Suprapubic skin (tissue), 4 donors: ENCODE data around the gene CLTC. TPM values are rescaled to one million over a fixed set of nuclear protein-coding genes. Genes with fewer than 3 reads are reported as not detected.
"Not testable (repeated sequence)": the region's sequence is repeated elsewhere in the genome, so short reads cannot be mapped to it uniquely, and the experiment has no call there.

ENCODE experiments used
- DNase-seq, 2 donors: peaks; one replicate each; pipeline ENCODE4 v3.0.0-alpha.2; 2019; ENCODE audit warnings: low spot score in 2 of 2
- H3K27ac ChIP-seq: fragments of 200-600 bp; sonication (generic); one replicate; pipeline ENCODE4 v1.5.1; 2019
- H3K27me3 ChIP-seq: fragments of 200-600 bp; sonication (generic); one replicate; pipeline ENCODE4 v1.5.1; 2019
- H3K36me3 ChIP-seq: fragments of 200-600 bp; sonication (generic); one replicate; pipeline ENCODE4 v1.5.1; 2019
- H3K4me1 ChIP-seq: fragments of 200-600 bp; sonication (generic); one replicate; pipeline ENCODE4 v1.5.1; 2019
- H3K4me3 ChIP-seq: fragments of 200-600 bp; sonication (generic); one replicate; pipeline ENCODE4 v1.5.1; 2019; ENCODE audit warnings: mild to moderate bottlenecking
- H3K9me3 ChIP-seq: fragments of 200-600 bp; sonication (generic); one replicate; pipeline ENCODE4 v1.5.1; 2019
- EP300 ChIP-seq: sonication (generic); formaldehyde crosslinking; IDR thresholded peaks from one replicate; pipeline ENCODE4 v1.6.1; 2017; ENCODE audit warnings: antibody characterized with exemption
- POLR2A ChIP-seq, 2 donors: fragments of 450-650 bp; IDR thresholded peaks; one replicate each; pipeline ENCODE4 v1.6.1; 2017; ENCODE audit warnings: antibody characterized with exemption in 2 of 2, mild to moderate bottlenecking in 2 of 2, moderate library complexity in 2 of 2
- POLR2AphosphoS5 ChIP-seq, 3 donors: sonication (generic); formaldehyde crosslinking; IDR thresholded peaks; one replicate each; pipeline ENCODE4 v1.6.1; 2017; ENCODE audit warnings: antibody characterized with exemption in 3 of 3
- WGBS: methylation state at CpG from one replicate; pipeline ENCODE4 v1.1.5; 2018; 5-methylcytosine and 5-hydroxymethylcytosine counted together
- total RNA-seq, 4 donors: library from RNA; depleted of rRNA; stranded (reverse); fragments of >200 nt; gene quantifications; one replicate each; pipeline ENCODE4 v1.1.0, GENCODE V29; 2016
- TF ChIP-seq, protein P1 (sequence below), 2 donors: fragments of 200-600 bp in 1 of 2; fragments of 450-650 bp in 1 of 2; sonication (generic) in 1 of 2; IDR thresholded peaks; one replicate each; pipeline ENCODE4 v1.5.1; 2016 to 2019; ENCODE audit warnings: antibody characterized with exemption in 2 of 2, mild to moderate bottlenecking in 1 of 2, moderate library complexity in 1 of 2

Gene CLTC
- 100 to 1,000 TPM in 3 of 4 donors, 10 to 100 TPM in 1; 99.2 to 178 (median 152) TPM for total RNA-seq

DNA sequence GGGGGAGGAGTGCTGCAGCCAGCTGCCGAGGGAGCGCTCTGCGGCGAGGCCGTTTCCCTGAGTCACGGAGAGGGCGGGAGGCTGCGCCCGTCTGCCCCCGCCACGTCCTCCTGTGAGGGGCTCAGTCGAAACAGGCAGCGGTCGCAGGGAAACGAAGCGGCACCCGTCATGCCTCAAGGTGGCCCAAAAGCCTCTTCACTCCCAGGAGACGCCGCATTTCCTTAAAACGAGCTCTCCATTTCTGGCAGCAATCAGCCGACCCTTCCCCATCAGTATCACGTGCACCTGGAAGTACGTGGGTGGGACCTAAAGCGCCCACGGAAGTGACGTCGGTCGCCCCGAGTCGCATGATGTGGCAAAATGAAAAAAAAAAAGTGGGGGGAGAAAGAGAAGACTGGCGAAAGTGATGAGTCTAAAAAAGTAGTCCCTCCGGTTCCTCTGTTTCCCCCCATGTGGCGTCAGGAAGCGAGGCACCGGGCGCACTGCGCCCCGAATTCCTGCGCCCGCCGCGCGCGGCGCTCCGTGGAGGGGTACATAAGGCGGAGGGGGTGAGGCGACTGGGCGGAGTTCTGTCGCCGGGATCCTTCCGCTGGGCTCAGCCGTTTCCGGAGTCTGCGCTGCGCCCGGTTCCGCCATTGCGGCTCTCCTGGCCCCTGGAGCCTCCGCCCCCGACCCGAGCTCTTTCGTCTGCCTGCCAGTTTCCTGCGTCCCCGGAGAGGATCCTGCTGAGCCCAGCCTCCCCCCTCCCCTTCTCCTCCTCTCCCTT, at the start of gene CLTC:
Gene CLTC (plus strand): TSS at position 598 of the 766 bp plus-strand sequence. CDS start 237 bp downstream, outside the sequence.
- Histone ChIP-seq H3K27ac (peak within 1 kb of the TSS; percentile 97), H3K4me3 (peak within 1 kb of the TSS; percentile 88), H3K36me3 (no peaks in the 10 kb centered on the region), H3K4me1 (peaks cover 51% of the 10 kb centered on the region), H3K27me3 (no peaks in the 10 kb centered on the region), H3K9me3 (no peaks in the 10 kb centered on the region)
- TF ChIP-seq POLR2AphosphoS5 (IDR thresholded peaks at IDR 0.05) (peak; percentile 71 to 97 (median 86)), POLR2A (IDR thresholded peaks at IDR 0.05) (peak; percentile 82 to 92), EP300 (no peak)
- TF ChIP-seq, protein P1, sequence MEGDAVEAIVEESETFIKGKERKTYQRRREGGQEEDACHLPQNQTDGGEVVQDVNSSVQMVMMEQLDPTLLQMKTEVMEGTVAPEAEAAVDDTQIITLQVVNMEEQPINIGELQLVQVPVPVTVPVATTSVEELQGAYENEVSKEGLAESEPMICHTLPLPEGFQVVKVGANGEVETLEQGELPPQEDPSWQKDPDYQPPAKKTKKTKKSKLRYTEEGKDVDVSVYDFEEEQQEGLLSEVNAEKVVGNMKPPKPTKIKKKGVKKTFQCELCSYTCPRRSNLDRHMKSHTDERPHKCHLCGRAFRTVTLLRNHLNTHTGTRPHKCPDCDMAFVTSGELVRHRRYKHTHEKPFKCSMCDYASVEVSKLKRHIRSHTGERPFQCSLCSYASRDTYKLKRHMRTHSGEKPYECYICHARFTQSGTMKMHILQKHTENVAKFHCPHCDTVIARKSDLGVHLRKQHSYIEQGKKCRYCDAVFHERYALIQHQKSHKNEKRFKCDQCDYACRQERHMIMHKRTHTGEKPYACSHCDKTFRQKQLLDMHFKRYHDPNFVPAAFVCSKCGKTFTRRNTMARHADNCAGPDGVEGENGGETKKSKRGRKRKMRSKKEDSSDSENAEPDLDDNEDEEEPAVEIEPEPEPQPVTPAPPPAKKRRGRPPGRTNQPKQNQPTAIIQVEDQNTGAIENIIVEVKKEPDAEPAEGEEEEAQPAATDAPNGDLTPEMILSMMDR (IDR thresholded peaks at IDR 0.05): no peak
- DNase-seq: peak; percentile 95 to 96
- WGBS: 0% methylated on average over 49 of the region's 65 CpGs

DNA sequence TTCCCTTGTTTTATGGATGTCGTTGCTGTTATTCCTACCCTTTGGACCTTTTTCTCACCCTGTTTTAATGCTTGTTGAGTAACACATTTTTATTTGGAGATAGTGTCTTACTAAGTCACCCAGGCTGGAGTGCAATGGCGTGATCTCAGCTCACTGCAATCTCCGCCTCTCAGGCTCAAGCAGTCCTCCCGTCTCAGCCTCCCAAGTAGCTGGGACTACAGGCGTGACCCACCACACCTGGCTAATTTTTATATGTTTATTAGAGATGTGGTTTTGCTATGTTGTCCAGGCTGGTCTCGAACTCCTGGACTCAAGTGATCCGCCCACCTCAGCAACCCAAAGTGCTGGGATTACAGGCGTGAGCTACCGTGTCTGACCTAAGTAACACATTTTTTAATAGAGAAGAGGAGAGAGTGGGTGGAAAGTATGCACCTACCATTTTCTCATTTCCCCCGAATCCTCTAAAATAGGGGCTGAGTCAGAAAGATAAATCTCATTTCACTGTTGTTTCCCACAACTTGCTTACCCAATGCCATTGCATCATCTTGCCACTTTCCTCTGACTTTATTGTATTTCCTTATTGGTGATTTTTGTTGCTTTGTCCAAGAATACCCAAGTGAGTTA, 47.3 kb upstream of the CLTC start:
- no peak overlapping the region for H3K4me3 ChIP-seq
- no peaks in the 10 kb centered on the region for H3K27me3 ChIP-seq
- H3K27ac ChIP-seq: no peak overlapping the region
- no peaks in the 10 kb centered on the region for H3K9me3 ChIP-seq
- 97% methylated on average over 10 of the region's 10 CpGs for WGBS
- no peak for DNase-seq
- TF ChIP-seq EP300 (no peak), POLR2A (IDR thresholded peaks at IDR 0.05) (no peak), POLR2AphosphoS5 (IDR thresholded peaks at IDR 0.05) (no peak)
- TF ChIP-seq, protein P1 (IDR thresholded peaks at IDR 0.05): no peak
- peaks cover 23% of the 10 kb centered on the region for H3K36me3 ChIP-seq
- no peaks in the 10 kb centered on the region for H3K4me1 ChIP-seq

DNA sequence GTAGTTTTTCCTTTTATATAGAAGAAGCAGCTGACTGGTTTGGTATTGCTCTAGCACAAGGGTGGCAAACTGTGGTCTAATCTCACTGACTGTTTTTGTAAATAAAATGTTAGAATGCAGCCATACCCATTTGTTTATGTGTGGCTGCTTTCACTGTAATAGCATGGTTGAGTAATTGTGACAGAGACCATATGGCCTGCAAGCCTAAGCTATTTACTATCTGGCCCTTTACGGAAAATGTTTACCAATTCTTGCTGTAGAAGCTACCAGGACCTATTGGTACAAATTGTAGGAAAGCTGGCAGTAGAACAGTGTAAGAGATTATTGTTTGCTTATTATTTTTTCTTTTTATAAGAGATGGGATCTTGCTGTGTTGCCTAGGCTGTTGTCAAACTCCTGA, 35.5 kb upstream of the CLTC start:
- not testable (repeated sequence) for H3K27ac ChIP-seq, H3K36me3 ChIP-seq, H3K4me3 ChIP-seq, H3K4me1 ChIP-seq, DNase-seq, H3K27me3 ChIP-seq, H3K9me3 ChIP-seq
- WGBS: no CpG with 5 or more reads among the region's 1 CpG

DNA sequence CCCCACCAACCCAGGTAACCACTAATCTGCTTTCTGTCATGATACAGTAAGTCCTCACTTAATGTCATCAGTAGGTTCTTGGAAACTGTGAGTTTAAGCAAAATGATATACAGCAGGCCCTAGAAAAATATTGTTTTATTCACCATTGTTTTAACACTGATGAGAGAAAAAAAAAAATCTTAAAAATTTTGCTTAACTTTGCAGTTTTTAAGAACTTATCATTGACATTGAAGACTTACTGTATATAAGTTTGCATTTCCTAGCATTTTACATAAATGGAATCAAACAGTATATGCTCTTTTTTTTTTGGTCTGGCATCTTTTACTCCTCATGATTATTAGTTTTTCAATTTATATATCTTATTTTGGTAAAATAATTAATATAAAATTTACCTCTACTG, 19.5 kb upstream of the CLTC start:
- H3K4me1 ChIP-seq: no peaks in the 10 kb centered on the region
- peaks cover 26% of the 10 kb centered on the region for H3K36me3 ChIP-seq
- DNase-seq: no peak
- H3K27me3 ChIP-seq: no peaks in the 10 kb centered on the region
- H3K27ac ChIP-seq: no peak overlapping the region
- TF ChIP-seq, protein P1 (IDR thresholded peaks at IDR 0.05): no peak
- no peak for TF ChIP-seq EP300
- no peak for TF ChIP-seq POLR2A (IDR thresholded peaks at IDR 0.05)
- TF ChIP-seq POLR2AphosphoS5 (IDR thresholded peaks at IDR 0.05): no peak
- no peak overlapping the region for H3K4me3 ChIP-seq
- H3K9me3 ChIP-seq: no peaks in the 10 kb centered on the region

DNA sequence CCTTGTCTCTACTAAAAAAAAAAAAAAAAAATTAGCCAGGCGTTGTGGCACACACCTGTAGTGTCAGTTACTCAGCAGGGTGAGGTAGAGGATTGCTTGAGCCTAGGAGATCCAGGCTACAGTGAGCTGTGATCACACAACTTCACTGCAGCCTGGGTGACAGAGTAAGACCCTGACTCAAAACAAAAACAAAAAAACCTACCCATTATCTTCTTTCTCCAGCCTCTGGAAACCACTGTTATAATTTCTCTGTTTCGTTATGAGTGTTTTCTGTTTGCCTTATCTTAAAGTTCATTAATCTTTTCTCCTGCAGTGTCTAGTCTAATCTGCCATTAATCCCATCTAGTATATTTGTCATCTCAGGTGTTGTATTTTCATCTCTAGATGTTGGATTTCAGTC, 18.6 kb upstream of the CLTC start:
- H3K36me3 ChIP-seq: peaks cover 35% of the 10 kb centered on the region
- H3K9me3 ChIP-seq: no peaks in the 10 kb centered on the region
- H3K27ac ChIP-seq: no peak overlapping the region
- WGBS: 94% methylated on average over 2 of the region's 2 CpGs
- TF ChIP-seq, protein P1 (IDR thresholded peaks at IDR 0.05): no peak
- TF ChIP-seq POLR2A (IDR thresholded peaks at IDR 0.05) (no peak), EP300 (no peak), POLR2AphosphoS5 (IDR thresholded peaks at IDR 0.05) (no peak)
- no peaks in the 10 kb centered on the region for H3K4me1 ChIP-seq
- H3K27me3 ChIP-seq: no peaks in the 10 kb centered on the region
- H3K4me3 ChIP-seq: no peak overlapping the region
- DNase-seq: no peak
